Stimulated activated CD8-positive, alpha-beta memory T cell treated with anti-CD3 and anti-CD28 coated beads, Interleukin-2, amount 100 ng/mL, for 1 hour (primary cell): Measurements from ENCODE around the gene LMF1.
"Not testable (repeated sequence)": the region's sequence is repeated elsewhere in the genome, so short reads cannot be mapped to it uniquely, and the experiment has no call there.

Experiments
- DNase-seq, 2 donors: peaks; one replicate each; pipeline ENCODE4 v3.0.0-alpha.2; 2020; ENCODE audit warnings: low read depth in 2 of 2

The LMF1 gene

DNA sequence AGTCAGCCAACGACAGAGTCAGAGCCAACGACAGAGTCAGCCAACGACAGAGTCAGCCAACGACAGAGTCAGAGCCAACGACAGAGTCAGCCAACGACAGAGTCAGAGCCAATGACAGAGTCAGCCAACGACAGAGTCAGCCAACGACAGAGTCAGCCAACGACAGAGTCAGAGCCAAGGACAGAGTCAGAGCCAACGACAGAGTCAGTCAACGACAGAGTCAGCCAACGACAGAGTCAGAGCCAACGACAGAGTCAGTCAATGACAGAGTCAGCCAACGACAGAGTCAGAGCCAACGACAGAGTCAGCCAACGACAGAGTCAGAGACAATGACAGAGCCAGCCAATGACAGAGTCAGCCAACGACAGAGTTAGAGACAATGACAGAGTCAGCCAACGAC lies 22.0 kb downstream of the LMF1 start:
- not testable (repeated sequence) for DNase-seq

DNA sequence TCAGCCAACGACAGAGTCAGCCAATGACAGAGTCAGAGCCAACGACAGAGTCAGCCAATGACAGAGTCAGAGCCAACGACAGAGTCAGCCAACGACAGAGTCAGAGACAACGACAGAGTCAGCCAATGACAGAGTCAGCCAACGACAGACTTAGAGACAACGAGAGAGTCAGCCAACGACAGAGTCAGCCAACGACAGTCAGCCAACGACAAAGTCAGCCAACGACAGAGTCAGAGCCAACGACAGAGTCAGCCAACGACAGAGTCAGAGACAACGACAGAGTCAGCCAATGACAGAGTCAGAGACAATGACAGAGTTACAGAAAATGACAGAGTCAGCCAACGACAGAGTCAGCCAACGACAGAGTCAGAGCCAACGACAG lies 22.9 kb downstream of the LMF1 start:
- not testable (repeated sequence) for DNase-seq

DNA sequence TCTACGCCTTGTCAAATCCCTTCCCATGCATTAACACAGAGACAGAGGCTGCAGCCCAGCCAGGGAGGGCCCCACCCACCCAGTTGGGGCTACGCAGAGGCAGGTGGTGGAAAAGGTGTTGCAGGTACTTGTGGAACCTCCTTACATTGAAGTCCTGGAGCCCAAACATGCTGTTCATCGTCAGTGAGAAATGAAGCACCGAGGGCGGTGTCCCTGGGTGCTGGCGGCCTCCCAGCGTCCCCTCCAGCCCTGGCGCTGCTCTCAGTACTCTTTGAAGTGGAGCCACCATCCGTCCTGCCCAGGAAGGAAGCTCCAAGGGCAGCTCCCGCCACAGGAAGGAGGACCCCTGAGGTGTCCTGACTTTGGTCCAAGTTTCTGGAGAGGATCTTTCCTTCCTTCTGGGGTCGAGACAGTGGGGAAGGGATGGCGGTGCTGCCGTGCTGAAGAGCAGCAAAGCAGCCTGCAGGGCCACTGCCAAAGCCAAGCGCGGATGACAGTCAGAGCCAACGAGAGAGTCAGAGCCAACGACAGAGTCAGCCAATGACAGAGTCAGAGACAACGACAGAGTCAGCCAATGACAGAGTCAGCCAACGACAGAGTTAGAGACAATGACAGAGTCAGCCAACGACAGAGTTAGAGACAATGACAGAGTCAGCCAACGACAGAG lies 23.4 kb downstream of the LMF1 start:
- DNase-seq, result no peak

DNA sequence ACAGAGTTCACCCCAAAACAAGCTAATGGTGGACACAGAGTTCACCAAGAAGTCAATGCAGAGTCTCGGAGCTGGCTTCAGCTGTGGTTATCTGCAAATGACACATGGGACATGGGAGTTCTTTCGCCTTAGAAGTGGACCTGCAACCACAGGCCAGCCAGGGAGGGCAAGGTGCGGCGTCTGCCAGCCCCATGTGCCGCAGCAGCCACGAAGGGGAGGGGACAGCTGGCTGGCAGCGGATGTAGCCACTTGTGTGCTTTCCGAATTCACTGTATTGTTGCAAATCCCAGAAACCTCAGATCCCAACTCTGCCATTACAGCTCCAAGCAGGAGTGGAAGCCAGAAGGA lies 24.8 kb downstream of the LMF1 start:
- no peak for DNase-seq

DNA sequence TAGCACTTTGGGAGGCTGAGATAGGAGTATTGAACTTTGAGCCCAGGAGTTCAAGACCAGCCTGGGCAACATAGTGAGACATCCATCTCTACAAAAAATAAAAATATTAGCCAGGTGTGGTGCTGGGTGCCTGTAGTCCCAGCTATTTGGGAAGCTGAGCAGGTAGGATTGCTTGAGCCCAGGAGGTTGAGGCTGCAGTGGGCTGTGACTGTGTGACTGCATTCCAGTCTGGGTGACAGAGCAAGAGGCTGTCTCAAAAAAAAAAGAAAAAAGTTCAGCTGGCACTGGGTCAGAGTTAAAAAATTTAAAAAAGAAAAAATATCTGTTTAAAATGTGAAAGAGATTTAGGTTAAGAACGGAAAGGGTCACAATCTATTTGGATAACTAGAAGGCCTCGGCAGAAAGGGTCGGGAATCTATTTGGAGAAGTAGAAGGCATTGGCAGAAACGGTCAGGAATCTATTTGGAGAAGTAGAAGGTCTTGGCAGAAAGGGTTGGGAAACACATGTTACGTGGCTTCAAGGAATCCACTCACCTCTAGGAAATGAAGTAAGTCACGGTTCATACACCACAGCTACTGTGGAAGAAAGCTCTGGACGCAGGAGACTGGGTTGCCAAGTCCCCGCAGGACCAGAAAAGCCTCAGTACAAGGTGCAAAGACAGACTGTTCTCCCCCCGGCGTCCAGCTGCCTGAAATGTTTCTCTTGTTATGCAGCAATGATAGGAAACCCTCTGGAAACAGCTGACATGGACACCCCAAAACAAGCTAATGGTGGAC lies 25.3 kb downstream of the LMF1 start:
- no peak for DNase-seq

DNA sequence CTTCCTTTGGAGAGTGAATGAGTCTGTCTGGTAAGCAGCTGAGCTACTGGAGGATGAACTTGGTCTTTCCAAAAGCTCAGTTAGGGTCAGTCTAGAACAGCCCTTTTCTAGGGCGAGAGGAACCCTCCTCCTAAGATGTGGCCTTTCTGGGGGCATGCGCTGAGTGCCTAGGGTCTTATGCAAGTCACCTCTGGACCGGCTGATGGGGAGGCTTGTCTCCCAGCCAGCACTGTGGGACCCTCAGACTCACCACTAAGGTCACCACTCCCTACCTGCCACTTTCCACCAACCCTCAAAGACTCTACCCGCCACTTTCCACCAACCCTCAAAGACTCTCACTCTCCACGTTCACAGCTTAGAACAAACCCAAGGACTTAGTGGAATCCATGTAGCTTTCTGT lies 26.8 kb downstream of the LMF1 start:
- no peak for DNase-seq

DNA sequence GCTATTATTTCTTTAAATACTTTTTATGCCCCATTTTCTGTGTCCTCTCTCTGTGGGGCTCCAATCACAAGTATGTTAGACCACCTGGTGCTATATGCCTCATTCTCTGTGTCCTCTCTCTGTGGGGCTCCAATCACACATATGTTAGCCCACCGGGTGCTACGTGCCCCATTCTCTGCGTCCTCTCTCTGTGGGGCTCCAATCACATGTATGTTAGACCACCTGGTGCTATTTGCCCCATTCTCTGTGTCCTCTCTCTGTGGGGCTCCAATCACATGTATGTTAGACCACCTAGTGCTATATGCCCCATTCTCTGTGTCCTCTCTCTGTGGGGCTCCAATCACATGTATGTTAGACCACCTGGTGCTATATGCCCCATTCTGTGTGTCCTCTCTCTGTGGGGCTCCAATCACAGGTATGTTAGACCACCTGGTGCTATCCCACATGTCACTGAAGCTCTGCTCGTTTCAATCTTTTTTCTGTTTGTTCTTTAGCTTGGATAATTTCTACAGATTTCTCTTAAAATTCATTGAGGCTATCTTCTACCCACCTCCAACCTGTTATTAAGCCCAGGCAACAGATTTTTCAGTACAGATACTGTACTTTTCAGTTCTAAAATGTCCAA lies 28.2 kb downstream of the LMF1 start:
- DNase-seq, result no peak

DNA sequence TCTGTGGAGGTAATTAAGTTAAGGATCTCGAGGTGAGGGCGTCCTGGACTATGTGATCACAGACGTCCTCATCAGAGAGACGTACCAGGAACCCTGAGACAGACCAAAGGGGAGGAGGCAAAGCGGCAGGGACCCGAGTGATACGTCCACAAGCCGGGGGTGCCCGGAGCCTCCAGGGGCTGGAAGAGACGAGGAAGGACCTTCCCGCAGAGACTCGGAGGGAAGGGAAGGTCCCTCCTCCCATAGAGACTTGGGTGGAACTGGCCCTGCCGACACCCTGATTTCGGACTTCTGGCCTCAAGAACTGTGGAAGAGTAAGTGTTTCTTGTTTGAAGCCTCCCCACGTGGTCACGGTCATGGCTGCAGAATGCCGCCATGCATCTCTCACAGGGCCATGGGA lies 30.8 kb downstream of the LMF1 start:
- no peak for DNase-seq

DNA sequence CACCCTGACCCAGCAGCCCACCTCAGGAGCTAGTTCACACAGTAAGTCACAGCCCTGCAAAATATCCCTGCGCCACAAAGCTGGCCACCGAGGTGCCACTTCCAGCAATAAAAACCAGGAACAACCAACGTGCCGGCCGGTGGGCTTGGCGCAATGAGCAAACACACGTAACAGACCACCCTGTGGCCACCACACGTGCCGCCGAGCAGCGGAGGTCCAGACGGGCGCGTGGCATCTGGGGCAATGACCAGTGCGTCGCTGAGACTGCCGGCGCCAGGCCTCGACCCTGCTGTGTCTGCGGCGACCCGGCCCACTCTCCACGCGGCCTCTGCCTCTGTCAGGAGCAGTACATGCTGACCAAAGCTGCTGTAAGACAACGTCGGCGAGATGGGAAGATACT lies 31.5 kb downstream of the LMF1 start:
- DNase-seq, result no peak

DNA sequence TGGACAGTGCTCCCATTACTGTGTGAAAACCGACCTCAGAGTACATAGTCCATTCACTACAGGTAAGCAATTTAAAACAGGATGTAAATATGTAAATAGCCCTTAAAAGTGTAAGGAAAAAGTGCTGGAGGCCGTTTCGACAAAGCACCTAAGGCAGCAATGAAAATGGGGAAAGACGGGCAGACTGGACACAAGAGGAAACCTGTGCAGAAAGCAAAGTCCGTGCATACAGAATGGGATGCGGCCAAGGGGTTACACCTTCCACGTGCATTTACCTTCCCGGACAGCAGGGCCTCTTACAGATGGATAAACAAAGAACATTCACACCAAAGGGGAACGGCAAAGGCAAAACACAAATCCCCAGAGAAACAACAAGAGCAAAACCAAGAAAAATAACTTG lies 32.0 kb downstream of the LMF1 start:
- no peak for DNase-seq

DNA sequence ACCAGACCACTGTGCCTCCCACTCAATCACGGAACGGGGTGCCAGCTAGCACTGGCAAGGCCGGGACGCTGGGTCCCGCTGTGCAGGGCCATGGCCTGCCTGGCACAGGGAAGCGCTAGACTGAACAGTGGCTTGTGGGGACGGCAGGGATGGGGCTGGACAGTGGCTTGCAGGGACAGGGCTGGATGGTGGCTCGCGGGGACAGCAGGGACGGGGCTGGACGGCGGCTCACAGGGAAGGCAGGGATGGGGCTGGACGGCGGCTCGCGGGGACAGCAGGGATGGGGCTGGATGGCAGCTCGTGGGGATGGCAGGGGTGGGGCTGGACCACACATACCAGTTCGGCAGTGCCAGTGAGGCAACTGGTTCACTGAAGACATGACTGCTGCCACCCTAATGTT lies 32.6 kb downstream of the LMF1 start:
- DNase-seq, result no peak

DNA sequence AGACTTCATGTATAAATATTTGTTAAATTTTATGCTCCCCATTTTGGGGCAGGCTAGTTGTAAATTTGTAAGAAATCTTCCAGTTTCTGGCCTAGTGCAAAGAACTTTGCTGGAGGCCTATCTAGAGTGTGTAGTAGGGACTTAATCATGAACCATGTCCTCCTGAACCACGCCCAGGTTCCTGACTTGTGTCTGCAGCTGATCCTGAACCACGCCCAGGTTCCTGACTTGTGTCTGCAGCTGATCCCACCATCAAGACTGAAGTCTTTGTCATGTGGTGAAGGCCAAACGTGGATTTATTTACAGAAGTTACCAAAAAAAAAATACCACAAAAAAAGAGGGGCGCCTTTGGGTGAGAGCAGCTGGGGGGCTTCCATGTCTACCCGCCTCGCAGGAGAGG lies 33.1 kb downstream of the LMF1 start:
- DNase-seq, result no peak

DNA sequence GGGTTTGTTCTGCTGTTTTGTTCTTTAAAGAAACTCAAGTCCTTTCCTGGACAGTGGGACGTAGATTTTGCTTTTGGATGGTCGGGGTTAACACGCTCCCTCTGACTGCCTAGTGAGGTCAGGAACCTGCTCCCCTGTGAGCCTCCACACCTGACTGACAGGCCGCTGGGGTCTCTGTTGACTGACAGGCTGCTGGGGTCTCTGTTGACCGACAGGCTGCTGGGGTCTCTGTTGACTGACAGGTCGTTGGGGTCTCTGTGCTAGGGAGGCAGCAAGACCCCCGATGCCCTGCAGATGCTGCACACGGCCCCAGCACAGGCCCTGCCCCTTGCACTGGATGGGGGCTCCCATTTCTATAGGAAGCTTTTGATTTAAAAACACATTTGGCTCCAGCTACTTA lies 33.5 kb downstream of the LMF1 start:
- no peak for DNase-seq

DNA sequence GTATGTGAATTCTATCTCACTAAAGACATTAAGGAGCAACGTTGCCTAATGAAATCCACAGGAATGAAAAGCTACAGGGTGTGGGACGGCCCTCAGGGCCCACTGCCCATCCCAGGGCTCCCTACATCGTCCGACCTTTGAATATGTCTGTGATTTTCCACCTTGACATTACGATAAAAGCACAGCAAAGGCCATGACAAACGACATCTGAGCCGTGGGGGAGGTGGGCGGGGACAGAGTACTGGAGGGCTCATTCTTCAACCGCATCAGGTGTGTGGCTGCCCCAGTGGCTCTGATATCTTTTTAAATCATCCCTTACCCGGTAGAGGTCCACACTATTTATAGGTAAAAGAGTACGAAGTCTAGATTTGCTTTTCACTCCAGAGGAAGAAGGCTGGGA lies 35.1 kb downstream of the LMF1 start:
- no peak for DNase-seq

DNA sequence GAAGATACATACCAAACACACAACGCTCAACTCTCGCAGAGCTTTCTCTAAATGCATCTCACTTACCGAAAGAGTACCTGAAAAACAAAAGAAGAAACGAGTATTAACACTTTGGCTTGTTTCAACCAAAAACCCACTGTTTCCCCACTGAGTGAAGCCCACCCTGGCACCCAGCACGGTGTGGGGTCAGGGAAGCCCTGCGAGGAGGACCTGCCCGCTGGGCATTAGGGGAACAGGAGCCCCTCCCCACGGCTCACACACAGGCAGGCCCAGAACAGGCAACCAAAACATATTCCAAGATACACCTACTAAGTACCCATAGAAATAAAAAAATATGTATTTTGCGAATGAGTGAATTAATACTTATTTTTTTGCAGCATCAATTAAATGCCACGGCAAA lies 36.6 kb downstream of the LMF1 start:
- DNase-seq, result no peak

DNA sequence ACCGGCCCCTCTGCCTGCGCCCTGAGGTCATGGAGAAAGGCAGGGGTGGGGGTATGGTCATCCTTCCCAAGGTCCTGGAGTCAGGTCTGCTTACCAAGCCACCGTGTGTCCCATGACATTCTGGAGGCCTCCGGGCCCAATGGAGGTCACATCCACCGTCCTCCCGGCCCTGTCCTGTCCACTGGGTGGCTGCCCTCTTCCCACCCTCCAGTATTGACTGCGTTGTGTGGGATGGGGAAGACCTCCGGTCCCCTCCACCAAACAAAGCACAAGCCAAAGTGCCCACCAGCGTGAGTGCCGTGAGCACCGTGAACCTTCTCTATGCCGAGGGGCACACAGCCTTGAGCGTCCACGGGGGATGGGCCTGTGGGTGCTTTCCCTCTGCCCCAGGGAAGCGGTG lies 37.2 kb downstream of the LMF1 start:
- no peak for DNase-seq

DNA sequence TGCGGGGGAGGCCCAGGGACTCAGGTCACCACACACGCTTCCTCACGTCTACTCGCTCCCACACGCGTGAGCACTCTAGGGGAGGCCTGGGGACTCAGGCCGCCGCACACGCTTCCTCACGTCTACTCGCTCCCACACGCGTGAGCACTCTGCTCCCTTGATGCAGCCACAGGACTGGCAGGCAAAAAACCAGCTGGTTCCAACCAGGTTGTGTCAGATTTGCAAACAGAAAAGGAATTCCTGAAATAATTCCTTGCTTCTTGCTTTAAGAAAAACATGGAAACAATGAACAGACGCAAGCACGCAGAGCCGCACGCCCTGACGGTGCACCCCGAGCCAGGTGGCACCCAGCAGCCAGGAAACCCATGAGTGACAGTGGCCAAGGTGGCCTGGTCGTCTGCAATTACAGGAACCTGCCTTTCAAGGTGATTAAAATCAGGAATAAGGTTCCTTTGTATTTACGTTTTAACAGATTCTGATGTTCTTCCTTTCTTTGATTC lies 37.9 kb downstream of the LMF1 start:
- no peak for DNase-seq

DNA sequence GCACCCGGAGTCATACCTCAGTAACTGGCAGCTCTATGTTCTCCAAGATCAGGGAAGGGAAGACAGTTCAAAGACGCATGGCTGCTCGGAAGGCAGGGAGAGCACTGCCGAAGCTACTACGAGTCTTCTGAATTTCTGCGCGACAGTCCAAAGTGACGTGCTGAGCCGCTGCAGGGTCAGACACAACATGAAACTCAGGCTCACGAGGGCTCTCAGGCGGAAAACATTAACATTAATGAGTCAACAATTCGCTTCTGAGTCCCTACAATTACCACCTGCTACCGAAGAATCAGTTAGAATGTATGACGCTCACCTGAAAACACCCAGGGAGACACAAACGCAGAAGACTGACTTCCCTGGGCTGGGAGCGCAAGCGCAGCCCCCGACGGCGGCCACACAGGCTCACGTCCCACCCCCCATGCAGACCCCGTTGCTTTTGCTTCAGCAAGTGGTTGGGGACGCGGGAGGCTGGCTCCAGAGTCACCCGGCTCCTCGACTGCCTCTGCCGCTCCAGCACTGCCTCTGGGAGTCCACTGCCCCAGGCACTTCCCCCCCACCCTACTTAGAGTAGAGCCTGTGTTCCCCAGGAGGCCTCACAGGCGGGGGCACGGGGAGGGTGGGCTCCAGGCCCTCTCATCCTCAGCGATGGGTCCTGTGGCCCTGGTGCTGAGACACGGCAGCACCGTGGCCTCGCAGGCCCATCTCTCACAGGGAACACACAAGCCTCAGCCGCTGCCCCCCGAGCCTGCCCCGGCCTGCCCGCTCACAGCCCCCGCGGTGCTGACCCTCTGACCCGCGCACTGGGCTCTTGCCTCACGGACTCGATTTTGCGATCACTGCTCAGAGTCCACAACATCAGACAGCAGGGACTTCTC lies 38.9 kb downstream of the LMF1 start:
- no peak for DNase-seq

DNA sequence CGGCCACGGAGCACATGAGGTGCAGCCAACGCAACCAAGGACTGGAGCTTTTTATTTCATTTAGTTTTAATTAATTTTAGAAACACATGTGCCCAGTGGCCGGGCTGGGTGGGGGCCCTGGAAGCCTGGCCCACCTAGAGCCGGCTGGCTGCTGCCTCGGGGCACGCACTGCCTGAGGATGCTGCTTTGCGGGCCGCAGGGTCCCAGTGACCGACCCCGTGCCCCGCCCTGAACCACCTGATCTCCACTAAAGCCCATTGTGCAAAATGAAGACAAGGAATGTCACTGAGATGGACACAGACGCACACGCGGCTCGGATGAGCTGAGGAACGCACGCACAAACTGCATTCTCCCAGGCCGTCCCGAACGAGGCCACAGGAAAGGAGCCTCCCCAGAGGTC lies 39.6 kb downstream of the LMF1 start:
- DNase-seq, result no peak

DNA sequence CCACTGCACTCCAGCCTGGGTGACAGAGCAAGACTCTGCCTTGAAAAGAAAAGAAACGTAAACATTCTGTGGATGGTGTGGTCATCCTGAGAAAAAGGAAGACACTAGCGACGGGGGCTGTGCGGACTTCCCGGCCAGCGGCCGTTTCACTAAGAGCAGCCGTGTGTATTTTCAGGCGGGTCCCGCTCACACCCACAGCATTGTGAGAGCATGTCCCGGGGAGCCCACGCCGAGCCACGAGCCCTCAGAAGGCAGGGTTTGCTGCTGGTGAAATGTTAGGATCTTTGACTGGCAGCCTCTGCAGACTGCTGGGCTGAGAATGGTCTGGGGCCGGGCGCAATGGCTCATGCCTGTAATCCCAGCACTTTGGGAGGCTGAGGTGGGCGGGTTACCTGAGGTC lies 40.3 kb downstream of the LMF1 start:
- no peak for DNase-seq

DNA sequence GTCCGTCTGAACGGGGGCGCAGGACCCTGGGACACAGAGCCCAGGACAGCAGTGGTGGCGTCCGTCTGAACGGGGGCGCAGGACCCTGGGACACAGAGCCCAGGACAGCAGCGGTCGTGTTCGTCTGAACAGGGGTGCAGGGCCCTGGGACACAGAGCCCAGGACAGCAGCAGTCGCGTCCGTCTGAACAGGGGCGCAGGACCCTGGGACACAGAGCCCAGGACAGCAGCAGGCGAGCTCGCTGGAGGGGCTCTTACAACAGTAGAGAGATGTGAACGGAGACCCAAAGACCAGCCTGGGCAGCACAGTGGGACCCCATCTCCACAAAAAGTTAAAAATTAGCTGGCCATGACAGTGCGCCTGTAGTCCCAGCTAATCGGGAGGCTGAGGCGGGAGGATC lies 40.7 kb downstream of the LMF1 start:
- DNase-seq, result no peak
